T-helper 22 cell (primary cell): ENCODE data around the gene CMTM4.

Experiments
- DNase-seq: peaks from one replicate; pipeline ENCODE4 v3.0.0-alpha.2; 2020; ENCODE audit warnings: low read depth

CMTM4 gene

DNA sequence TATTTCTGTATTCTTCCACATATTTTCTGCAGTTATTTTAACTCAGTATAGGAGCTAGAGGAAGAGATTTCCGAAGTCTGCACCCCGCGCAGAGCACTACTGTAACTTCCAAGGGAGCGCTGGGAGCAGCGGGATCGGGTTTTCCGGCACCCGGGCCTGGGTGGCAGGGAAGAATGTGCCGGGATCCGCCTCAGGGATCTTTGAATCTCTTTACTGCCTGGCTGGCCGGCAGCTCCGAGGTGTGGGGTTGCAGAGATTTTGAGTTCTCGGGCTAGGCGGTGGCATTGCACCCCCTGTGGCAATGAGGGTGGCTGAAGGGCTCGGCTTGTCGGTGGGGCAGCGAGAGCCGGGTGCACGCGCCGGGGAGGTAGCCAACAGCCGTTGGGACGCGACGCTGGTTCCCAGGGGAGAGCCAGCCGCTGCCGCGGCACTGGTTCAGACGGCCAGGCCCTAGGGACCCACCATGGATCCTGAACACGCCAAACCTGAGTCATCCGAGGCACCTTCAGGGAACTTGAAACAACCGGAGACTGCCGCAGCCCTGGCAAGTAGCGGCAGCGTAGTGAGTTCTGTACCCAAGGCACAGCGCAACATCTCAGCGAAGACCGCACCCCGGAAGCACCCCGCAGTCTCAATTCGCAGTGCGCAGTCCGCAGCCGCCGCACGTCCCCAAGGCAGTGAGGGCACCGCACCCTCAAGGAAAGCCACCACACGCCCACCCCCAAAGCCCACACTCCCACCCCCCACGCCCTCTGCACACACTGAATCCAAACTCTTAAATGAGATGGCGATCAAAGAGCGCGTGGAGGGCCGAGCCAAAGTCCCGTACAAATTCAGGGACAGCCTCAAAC lies 130.3 kb downstream of the CMTM4 start, which contains the start of gene CMTM1:
Gene CMTM1, plus strand, starts transcription at position 389 of the 851 bp plus-strand sequence. Its CDS starts 75 bp downstream, at position 464.
- DNase-seq = no peak
